HG02798 (cell line): Measurements from ENCODE around the gene MALT1.
A peak's percentile ranks its signal among the peaks of the same experiment; 100 is the strongest.
"Not testable (repeated sequence)": the region's sequence is repeated elsewhere in the genome, so short reads cannot be mapped to it uniquely, and the experiment has no call there.

Source experiments
- ATAC-seq: cut with Tn5 transposase; IDR thresholded peaks from one replicate; pipeline ENCODE4 v1.9.1; 2021; ENCODE audit warnings: mild to moderate bottlenecking; ENCODE audit not compliant: unreplicated experiment, poor library complexity

The MALT1 gene

GRCh38 chr18:58671111-58671631 lies at the start of gene MALT1:
TSS of gene MALT1 (plus strand) at chr18:58671465. CDS start at chr18:58671644, 179 bp downstream.
- peak; percentile 82 for ATAC-seq

- no peak for ATAC-seq
Measured at GRCh38 chr18:58624011-58624410, 47.3 kb upstream of the MALT1 start.

- ATAC-seq, result no peak
Measured at GRCh38 chr18:58625839-58626238, 45.4 kb upstream of the MALT1 start.

GRCh38 chr18:58630071-58630470 lies 41.2 kb upstream of the MALT1 start:
- ATAC-seq, result no peak

GRCh38 chr18:58631301-58631700 lies 40.0 kb upstream of the MALT1 start:
- no peak for ATAC-seq

GRCh38 chr18:58632552-58632951 lies 38.7 kb upstream of the MALT1 start:
- ATAC-seq, result no peak

GRCh38 chr18:58633874-58634273 lies 37.4 kb upstream of the MALT1 start:
- no peak for ATAC-seq

- no peak for ATAC-seq
Measured at GRCh38 chr18:58635891-58636290, 35.4 kb upstream of the MALT1 start.

GRCh38 chr18:58637197-58637596 lies 34.1 kb upstream of the MALT1 start:
- no peak for ATAC-seq

GRCh38 chr18:58637946-58638345 lies 33.3 kb upstream of the MALT1 start:
- no peak for ATAC-seq

GRCh38 chr18:58638441-58638840 lies 32.8 kb upstream of the MALT1 start:
- no peak for ATAC-seq

- ATAC-seq, result no peak
Measured at GRCh38 chr18:58639237-58639636, 32.0 kb upstream of the MALT1 start.

- peak; percentile 74 for ATAC-seq
Measured at GRCh38 chr18:58639751-58640427, 31.4 kb upstream of the MALT1 start.

- no peak for ATAC-seq
Measured at GRCh38 chr18:58640428-58640805, 30.8 kb upstream of the MALT1 start.

GRCh38 chr18:58640891-58641610 lies 30.2 kb upstream of the MALT1 start:
- ATAC-seq, result no peak

- not testable (repeated sequence) for ATAC-seq
Measured at GRCh38 chr18:58643557-58643956, 27.7 kb upstream of the MALT1 start.

- ATAC-seq, result no peak
Measured at GRCh38 chr18:58645398-58645797, 25.9 kb upstream of the MALT1 start.

GRCh38 chr18:58646334-58646862 lies 24.9 kb upstream of the MALT1 start:
- no peak for ATAC-seq

GRCh38 chr18:58649966-58650816 lies 21.1 kb upstream of the MALT1 start:
- ATAC-seq, result peak; percentile 86

- ATAC-seq, result not testable (repeated sequence)
Measured at GRCh38 chr18:58650830-58651229, 20.4 kb upstream of the MALT1 start.
